Nephron (organoid): Measurements from ENCODE around the gene TUBB8.
A peak's percentile ranks its signal among the peaks of the same experiment; 100 is the strongest.
"Not testable (repeated sequence)": the region's sequence is repeated elsewhere in the genome, so short reads cannot be mapped to it uniquely, and the experiment has no call there.

Source experiments
- H3K27ac Mint-ChIP-seq, 3 experiments: 2 replicates each; pipeline ENCODE4 v1.8.0; 2020; ENCODE audit warnings: mixed read lengths in 3 of 3, mild to moderate bottlenecking in 2 of 3, moderate library complexity in 1 of 3
- H3K27me3 Mint-ChIP-seq: 2 replicates; pipeline ENCODE4 v1.8.0; 2021; ENCODE audit warnings: low read depth, mild to moderate bottlenecking, moderate library complexity, mixed read lengths
- H3K36me3 Mint-ChIP-seq: 2 replicates; pipeline ENCODE4 v1.8.0; 2020; ENCODE audit warnings: low read depth, mixed read lengths
- H3K4me1 Mint-ChIP-seq: 2 replicates; pipeline ENCODE4 v1.8.0; 2020; ENCODE audit warnings: mixed read lengths
- H3K4me3 Mint-ChIP-seq, 3 experiments: 2 replicates each; pipeline ENCODE4 v1.8.0; 2020; ENCODE audit warnings: mild to moderate bottlenecking in 3 of 3, mixed read lengths in 3 of 3, moderate library complexity in 2 of 3
- H3K9me3 Mint-ChIP-seq: 2 replicates; pipeline ENCODE4 v1.8.0; 2020; ENCODE audit warnings: mixed read lengths
- TF ChIP-seq, protein P1 (sequence below), 3 experiments: fragments of 200-600 bp; sonication (generic); IDR thresholded peaks; one replicate each; pipeline ENCODE4 v1.5.0; 2021; ENCODE audit warnings: antibody characterized with exemption in 3 of 3; ENCODE audit not compliant: unreplicated experiment in 3 of 3

The TUBB8 gene

GRCh38 chr10:73543-74265, 24.6 kb upstream of the TUBB8 start:
- H3K4me1 Mint-ChIP-seq, H3K27ac Mint-ChIP-seq, H3K9me3 Mint-ChIP-seq, H3K36me3 Mint-ChIP-seq: not testable (repeated sequence)
- TF ChIP-seq, protein P1, sequence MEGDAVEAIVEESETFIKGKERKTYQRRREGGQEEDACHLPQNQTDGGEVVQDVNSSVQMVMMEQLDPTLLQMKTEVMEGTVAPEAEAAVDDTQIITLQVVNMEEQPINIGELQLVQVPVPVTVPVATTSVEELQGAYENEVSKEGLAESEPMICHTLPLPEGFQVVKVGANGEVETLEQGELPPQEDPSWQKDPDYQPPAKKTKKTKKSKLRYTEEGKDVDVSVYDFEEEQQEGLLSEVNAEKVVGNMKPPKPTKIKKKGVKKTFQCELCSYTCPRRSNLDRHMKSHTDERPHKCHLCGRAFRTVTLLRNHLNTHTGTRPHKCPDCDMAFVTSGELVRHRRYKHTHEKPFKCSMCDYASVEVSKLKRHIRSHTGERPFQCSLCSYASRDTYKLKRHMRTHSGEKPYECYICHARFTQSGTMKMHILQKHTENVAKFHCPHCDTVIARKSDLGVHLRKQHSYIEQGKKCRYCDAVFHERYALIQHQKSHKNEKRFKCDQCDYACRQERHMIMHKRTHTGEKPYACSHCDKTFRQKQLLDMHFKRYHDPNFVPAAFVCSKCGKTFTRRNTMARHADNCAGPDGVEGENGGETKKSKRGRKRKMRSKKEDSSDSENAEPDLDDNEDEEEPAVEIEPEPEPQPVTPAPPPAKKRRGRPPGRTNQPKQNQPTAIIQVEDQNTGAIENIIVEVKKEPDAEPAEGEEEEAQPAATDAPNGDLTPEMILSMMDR (IDR thresholded peaks at IDR 0.05; ENCODE audit: unreplicated experiment in 3 of 3), result peak; percentile 67 to 76 (median 67)
- peak overlapping the region; percentile 82 for H3K4me3 Mint-ChIP-seq
- H3K27me3 Mint-ChIP-seq, result peaks cover 33% of the 10 kb centered on the region

GRCh38 chr10:68156-68555, 19.1 kb upstream of the TUBB8 start:
- H3K4me1 Mint-ChIP-seq, H3K27ac Mint-ChIP-seq, H3K4me3 Mint-ChIP-seq, H3K36me3 Mint-ChIP-seq, H3K9me3 Mint-ChIP-seq: not testable (repeated sequence)
- peaks cover 18% of the 10 kb centered on the region for H3K27me3 Mint-ChIP-seq

GRCh38 chr10:49926-50325, 830 bp upstream of the TUBB8 start:
- not testable (repeated sequence) for H3K27me3 Mint-ChIP-seq, H3K27ac Mint-ChIP-seq, H3K9me3 Mint-ChIP-seq, H3K36me3 Mint-ChIP-seq, H3K4me3 Mint-ChIP-seq
- peaks cover 14% of the 10 kb centered on the region for H3K4me1 Mint-ChIP-seq

DNA sequence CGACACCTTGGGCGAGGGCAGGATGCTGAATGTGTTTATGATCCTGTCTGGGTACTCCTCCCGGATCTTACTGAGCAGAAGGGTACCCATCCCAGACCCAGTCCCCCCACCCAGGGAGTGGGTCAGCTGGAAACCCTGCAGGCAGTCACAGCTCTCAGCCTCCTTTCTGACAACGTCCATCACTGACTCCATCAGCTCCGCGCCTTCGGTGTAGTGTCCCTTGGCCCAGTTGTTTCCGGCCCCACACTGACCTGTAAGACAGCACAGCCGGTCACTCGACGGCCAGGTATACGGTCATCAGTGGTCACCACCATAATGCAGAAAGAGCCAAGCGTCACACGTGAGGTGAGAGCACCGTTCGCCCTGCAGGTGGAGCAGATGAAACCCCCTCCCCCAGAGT, 1.2 kb downstream of the TUBB8 start:
- H3K4me3 Mint-ChIP-seq, H3K27ac Mint-ChIP-seq, H3K36me3 Mint-ChIP-seq, H3K9me3 Mint-ChIP-seq, H3K27me3 Mint-ChIP-seq: not testable (repeated sequence)
- H3K4me1 Mint-ChIP-seq, result peaks cover 14% of the 10 kb centered on the region

GRCh38 chr10:13315-13635, 35.8 kb downstream of the TUBB8 start:
- H3K4me3 Mint-ChIP-seq, H3K9me3 Mint-ChIP-seq, H3K4me1 Mint-ChIP-seq, H3K27me3 Mint-ChIP-seq, H3K36me3 Mint-ChIP-seq, H3K27ac Mint-ChIP-seq: not testable (repeated sequence)

DNA sequence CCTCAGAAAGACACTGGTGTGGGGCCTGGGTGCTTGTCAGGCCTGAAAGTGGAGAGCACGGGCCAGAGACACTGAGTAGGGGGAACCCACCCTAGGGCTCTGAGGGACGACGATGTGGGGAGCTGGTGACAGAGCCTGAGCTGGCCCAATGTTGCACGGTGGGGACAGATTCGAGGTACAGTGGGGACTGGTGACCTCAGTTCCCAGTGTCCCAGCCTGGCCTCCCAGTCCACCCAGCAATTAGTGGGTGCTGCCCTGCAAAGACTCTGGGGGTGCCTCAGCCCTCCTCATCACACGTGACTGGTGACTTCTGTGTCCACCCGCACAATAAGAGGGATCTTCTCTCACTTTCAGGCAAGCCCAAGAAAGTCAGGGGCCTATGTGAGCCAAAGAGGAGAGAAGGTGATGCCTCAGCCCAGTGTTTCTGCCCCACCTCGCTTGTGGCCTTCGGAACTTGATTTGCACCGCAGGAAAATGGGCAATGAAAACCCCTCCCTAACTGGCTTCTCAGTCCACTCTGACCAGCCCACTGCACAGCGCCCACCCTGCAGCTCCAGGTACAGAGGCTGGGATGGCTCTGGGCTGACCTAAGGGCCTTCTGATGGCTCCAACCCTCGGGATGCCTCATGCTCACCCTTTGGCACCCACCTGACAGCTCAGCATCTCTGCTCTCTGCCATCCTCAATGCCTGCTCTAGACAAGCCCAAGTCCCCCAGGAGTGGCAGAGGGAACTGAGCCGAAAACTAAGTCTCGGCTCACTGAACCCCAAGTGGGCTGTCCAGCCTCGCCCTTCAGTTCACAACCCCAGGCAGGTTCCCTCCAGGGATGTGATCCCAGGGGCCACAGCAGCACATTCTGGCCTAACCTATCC, 36.4 kb downstream of the TUBB8 start:
- H3K27me3 Mint-ChIP-seq, H3K36me3 Mint-ChIP-seq, H3K4me3 Mint-ChIP-seq, H3K4me1 Mint-ChIP-seq, H3K27ac Mint-ChIP-seq, H3K9me3 Mint-ChIP-seq: not testable (repeated sequence)

DNA sequence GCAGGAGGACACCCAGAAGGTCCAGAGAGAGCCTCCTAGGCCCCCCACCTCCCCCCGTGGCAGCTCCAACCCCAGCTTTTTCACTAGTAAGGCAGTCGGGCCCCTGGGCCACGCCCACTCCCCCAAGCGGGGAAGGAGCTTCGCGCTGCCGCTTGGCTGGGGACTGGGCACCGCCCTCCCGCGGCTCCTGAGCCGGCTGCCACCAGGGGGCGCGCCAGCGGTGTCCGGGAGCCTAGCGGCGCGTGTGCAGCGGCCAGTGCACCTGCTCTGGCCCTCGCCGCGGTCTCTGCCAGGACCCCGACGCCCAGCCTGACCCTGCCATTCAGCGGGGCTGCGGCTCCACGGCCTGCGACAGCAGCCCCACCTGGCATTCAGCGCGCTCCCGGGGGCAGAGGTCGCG, 37.8 kb downstream of the TUBB8 start:
- H3K4me1 Mint-ChIP-seq, H3K9me3 Mint-ChIP-seq, H3K27me3 Mint-ChIP-seq, H3K27ac Mint-ChIP-seq, H3K36me3 Mint-ChIP-seq, H3K4me3 Mint-ChIP-seq: not testable (repeated sequence)

- not testable (repeated sequence) for H3K27me3 Mint-ChIP-seq, H3K27ac Mint-ChIP-seq, H3K4me3 Mint-ChIP-seq, H3K9me3 Mint-ChIP-seq, H3K36me3 Mint-ChIP-seq, H3K4me1 Mint-ChIP-seq
Measured at GRCh38 chr10:10261-10971, 38.7 kb downstream of the TUBB8 start.
